ENCODE measurements around the gene RAB28. TPM values are rescaled to one million over a fixed set of nuclear protein-coding genes. Genes with fewer than 3 reads are reported as not detected.

RAB28 gene
- total RNA-seq, 3 donors from 2014 or later (not counting 1 experiment from before 2014, with no cell fraction given), result 10.2 to 13.1 (median 12.9) TPM

DNA sequence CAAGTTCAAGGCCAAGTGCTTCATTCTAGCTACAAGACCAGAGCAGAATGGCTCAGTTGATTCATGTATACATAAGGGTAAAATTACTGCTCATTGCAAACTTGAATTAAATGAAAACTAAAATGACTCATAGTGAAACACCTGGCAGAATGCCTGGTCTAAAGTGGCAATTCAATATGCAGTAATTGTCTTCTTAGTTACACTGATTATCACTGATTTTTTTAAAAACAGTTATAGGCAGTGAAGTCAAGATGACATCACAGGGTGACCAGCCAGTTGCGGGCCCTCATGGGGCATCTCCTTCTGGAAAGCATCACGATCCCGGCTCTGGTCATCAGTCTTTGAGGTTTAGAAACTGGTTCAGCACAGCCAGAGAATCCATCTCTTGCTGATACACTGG is 154.2 kb downstream of the RAB28 start:
- Histone ChIP-seq H3K27ac (ENCODE audit: low read length) (no peak overlapping the region), H3K9me3 (ENCODE audit: control insufficient read depth, insufficient read depth, low read length) (no peaks in the 10 kb centered on the region), H3K4me1 (ENCODE audit: control insufficient read depth, insufficient read depth, low read length) (no peaks in the 10 kb centered on the region), H3K36me3 (ENCODE audit: control insufficient read depth, insufficient read depth, low read length) (no peaks in the 10 kb centered on the region), H3K27me3 (ENCODE audit: control insufficient read depth, insufficient read depth, low read length) (no peaks in the 10 kb centered on the region), H3K4me3 (ENCODE audit: low read length) (no peak overlapping the region)
- ATAC-seq (no peak), DNase-seq (no peak)
- Mint-ChIP-seq H3K9me3 (peaks cover 2 to 8% of the 10 kb centered on the region in 2 donors), H3K36me3 (peaks cover 6% of the 10 kb centered on the region), H3K27me3 (ENCODE audit: low read depth in 2 of 2) (no peaks in the 10 kb centered on the region), H3K4me1 (peaks cover 0 to 3% of the 10 kb centered on the region in 2 donors), H3K4me3 (no peak overlapping the region), H3K27ac (no peak overlapping the region)
- intact Hi-C loops (cut with micrococcal nuclease), result no loop called here
- WGBS (ENCODE audit: insufficient coverage), result 97% methylated on average over 3 of the region's 3 CpGs
- TF ChIP-seq, protein P1, sequence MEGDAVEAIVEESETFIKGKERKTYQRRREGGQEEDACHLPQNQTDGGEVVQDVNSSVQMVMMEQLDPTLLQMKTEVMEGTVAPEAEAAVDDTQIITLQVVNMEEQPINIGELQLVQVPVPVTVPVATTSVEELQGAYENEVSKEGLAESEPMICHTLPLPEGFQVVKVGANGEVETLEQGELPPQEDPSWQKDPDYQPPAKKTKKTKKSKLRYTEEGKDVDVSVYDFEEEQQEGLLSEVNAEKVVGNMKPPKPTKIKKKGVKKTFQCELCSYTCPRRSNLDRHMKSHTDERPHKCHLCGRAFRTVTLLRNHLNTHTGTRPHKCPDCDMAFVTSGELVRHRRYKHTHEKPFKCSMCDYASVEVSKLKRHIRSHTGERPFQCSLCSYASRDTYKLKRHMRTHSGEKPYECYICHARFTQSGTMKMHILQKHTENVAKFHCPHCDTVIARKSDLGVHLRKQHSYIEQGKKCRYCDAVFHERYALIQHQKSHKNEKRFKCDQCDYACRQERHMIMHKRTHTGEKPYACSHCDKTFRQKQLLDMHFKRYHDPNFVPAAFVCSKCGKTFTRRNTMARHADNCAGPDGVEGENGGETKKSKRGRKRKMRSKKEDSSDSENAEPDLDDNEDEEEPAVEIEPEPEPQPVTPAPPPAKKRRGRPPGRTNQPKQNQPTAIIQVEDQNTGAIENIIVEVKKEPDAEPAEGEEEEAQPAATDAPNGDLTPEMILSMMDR (IDR thresholded peaks at IDR 0.05), result no peak

DNA sequence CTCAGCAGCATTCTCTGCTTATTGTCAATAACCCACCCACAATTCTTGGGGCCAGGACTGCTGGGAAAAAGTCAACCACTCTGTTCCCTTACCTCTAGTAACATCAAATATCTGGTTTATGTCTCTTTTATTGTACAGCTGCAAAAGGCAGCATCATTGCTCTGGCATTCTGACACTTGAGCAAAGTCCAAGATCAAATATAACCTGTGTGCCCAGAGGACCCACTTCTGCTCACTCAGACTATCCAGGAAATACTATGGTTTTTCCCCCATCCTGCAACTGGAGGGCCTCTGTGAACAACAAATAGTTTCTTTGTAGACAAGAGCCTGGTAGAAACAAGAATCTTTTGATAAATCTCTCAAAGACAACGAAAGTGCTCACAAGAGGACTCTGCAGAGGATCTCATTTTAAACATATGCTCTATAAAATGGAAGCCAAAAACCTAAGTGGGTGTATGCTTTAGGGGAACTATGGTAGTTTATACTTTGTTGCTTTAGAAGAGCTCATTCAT is 154.7 kb downstream of the RAB28 start:
- H3K9me3 Mint-ChIP-seq, result peaks cover 2 to 11% of the 10 kb centered on the region in 2 donors
- peaks cover 0 to 3% of the 10 kb centered on the region in 2 donors for H3K4me1 Mint-ChIP-seq
- ATAC-seq (no peak), DNase-seq (no peak)
- Histone ChIP-seq H3K4me3 (ENCODE audit: low read length) (no peak overlapping the region), H3K36me3 (ENCODE audit: control insufficient read depth, insufficient read depth, low read length) (no peaks in the 10 kb centered on the region), H3K9me3 (ENCODE audit: control insufficient read depth, insufficient read depth, low read length) (no peaks in the 10 kb centered on the region), H3K27me3 (ENCODE audit: control insufficient read depth, insufficient read depth, low read length) (no peaks in the 10 kb centered on the region), H3K4me1 (ENCODE audit: control insufficient read depth, insufficient read depth, low read length) (no peaks in the 10 kb centered on the region), H3K27ac (ENCODE audit: low read length) (no peak overlapping the region)
- H3K27me3 Mint-ChIP-seq (ENCODE audit: low read depth in 2 of 2), result no peaks in the 10 kb centered on the region
- intact Hi-C loops (cut with micrococcal nuclease), result no loop called here
- peaks cover 6% of the 10 kb centered on the region for H3K36me3 Mint-ChIP-seq
- H3K27ac Mint-ChIP-seq, result no peak overlapping the region
- no peak overlapping the region for H3K4me3 Mint-ChIP-seq
- TF ChIP-seq, protein P1 (IDR thresholded peaks at IDR 0.05), result no peak
- WGBS (ENCODE audit: insufficient coverage), result 86% methylated on average over 1 of the region's 1 CpG

DNA sequence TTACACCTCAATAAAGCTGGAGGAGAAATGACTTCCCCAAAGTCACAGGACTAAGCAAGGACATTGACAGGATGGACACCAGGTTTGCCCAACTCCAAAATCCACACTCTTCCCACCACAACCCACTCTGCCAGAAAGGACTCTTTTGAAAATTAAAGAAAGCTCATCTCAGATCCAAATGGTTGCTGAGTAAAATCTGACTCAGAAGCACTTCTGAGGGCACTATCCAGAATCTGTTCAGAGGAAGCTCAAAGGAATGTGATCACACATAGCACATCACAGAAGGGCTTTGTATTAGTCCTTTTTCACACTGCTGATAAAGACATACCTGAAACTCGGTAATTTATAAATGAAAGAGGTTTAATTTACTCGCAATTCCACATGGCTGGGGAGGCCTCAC is 155.5 kb downstream of the RAB28 start:
- no peaks in the 10 kb centered on the region for H3K9me3 ChIP-seq (ENCODE audit: control insufficient read depth, insufficient read depth, low read length)
- TF ChIP-seq, protein P1 (IDR thresholded peaks at IDR 0.05), result no peak
- no peaks in the 10 kb centered on the region for H3K36me3 ChIP-seq (ENCODE audit: control insufficient read depth, insufficient read depth, low read length)
- Mint-ChIP-seq H3K4me3 (no peak overlapping the region), H3K27me3 (ENCODE audit: low read depth in 2 of 2) (no peaks in the 10 kb centered on the region), H3K27ac (no peak overlapping the region), H3K4me1 (peaks cover 0 to 3% of the 10 kb centered on the region in 2 donors), H3K9me3 (peaks cover 2 to 11% of the 10 kb centered on the region in 2 donors), H3K36me3 (peaks cover 6% of the 10 kb centered on the region)
- DNase-seq (no peak), ATAC-seq (no peak)
- no peaks in the 10 kb centered on the region for H3K27me3 ChIP-seq (ENCODE audit: control insufficient read depth, insufficient read depth, low read length)
- 100% methylated on average over 2 of the region's 2 CpGs for WGBS (ENCODE audit: insufficient coverage)
- no peak overlapping the region for H3K4me3 ChIP-seq (ENCODE audit: low read length)
- intact Hi-C loops (cut with micrococcal nuclease), result no loop called here
- no peak overlapping the region for H3K27ac ChIP-seq (ENCODE audit: low read length)
- H3K4me1 ChIP-seq (ENCODE audit: control insufficient read depth, insufficient read depth, low read length), result no peaks in the 10 kb centered on the region

DNA sequence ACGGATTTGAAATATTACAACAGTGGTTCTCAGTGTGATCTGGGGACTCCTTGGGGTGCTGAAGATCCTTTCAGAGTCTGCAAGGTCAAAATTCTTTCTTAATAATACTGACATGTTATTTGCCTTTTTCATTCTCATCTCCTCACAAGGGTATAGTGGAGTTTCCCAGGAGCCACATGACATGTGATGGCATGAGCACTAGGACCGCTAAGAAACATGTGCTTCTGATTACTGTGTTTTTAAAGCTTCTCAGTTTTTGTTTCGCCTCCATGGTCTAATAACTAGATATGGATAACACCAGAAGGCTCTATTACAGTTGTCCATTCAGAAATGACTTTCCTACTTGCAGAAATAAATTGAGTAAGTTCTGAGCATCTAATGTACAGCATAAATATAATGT is 156.1 kb downstream of the RAB28 start:
- peaks cover 6% of the 10 kb centered on the region for H3K36me3 Mint-ChIP-seq
- no peak for ATAC-seq

More for the DNA sequence above, 156.1 kb downstream of the RAB28 start:
- TF ChIP-seq, protein P1 (IDR thresholded peaks at IDR 0.05), result no peak
- Mint-ChIP-seq H3K4me3 (no peak overlapping the region), H3K27ac (no peak overlapping the region), H3K4me1 (no peaks in the 10 kb centered on the region), H3K9me3 (peaks cover 2 to 12% of the 10 kb centered on the region in 2 donors), H3K27me3 (ENCODE audit: low read depth in 2 of 2) (no peaks in the 10 kb centered on the region)
- Histone ChIP-seq H3K36me3 (ENCODE audit: control insufficient read depth, insufficient read depth, low read length) (no peaks in the 10 kb centered on the region), H3K27me3 (ENCODE audit: control insufficient read depth, insufficient read depth, low read length) (no peaks in the 10 kb centered on the region), H3K27ac (ENCODE audit: low read length) (no peak overlapping the region), H3K4me3 (ENCODE audit: low read length) (no peak overlapping the region), H3K9me3 (ENCODE audit: control insufficient read depth, insufficient read depth, low read length) (no peaks in the 10 kb centered on the region), H3K4me1 (ENCODE audit: control insufficient read depth, insufficient read depth, low read length) (no peaks in the 10 kb centered on the region)
- intact Hi-C loops (cut with micrococcal nuclease), result no loop called here
- WGBS (ENCODE audit: insufficient coverage), result 93% methylated on average over 3 of the region's 3 CpGs
- no peak for DNase-seq
